K562 (cell line): ENCODE results near the gene DNAJB12. TPM values are rescaled to one million over a fixed set of nuclear protein-coding genes. Genes with fewer than 3 reads are reported as not detected.

Experiments used
- ADNP ChIP-seq: fragments of 200-800 bp; sonication (Bioruptor generic); IDR thresholded peaks from 2 replicates; pipeline ENCODE4 v1.6.1; 2016; ENCODE audit warnings: missing genetic modification characterization, missing compliant biosample characterization
- CXXC5 ChIP-seq: fragments of 250-450 bp; sonication (Bioruptor Pico); IDR thresholded peaks from 2 replicates; pipeline ENCODE4 v1.8.0; 2022; ENCODE audit warnings: inconsistent platforms, mild to moderate bottlenecking, moderate library complexity
- DNMT1 ChIP-seq: fragments of 450-650 bp; IDR thresholded peaks from 2 replicates; pipeline ENCODE4 v1.6.1; 2016; ENCODE audit warnings: antibody characterized with exemption, mild to moderate bottlenecking
- EWSR1 ChIP-seq: fragments of 450-650 bp; IDR thresholded peaks from 2 replicates; pipeline ENCODE4 v1.6.1; 2018; ENCODE audit warnings: borderline replicate concordance, mild to moderate bottlenecking, low read depth, moderate library complexity; ENCODE audit not compliant: partially characterized antibody
- FIP1L1 ChIP-seq: fragments of 200-400 bp; formaldehyde crosslinking; IDR thresholded peaks from 2 replicates; pipeline ENCODE4 v1.6.1; 2018; ENCODE audit warnings: mild to moderate bottlenecking, low read depth, low read length; ENCODE audit not compliant: poor library complexity, severe bottlenecking
- FOSL1 ChIP-seq: fragments of 200-800 bp; sonication (Bioruptor generic); conservative IDR thresholded peaks from 2 replicates; pipeline ENCODE4 v1.6.1; 2016; ENCODE audit warnings: missing genetic modification characterization, missing compliant biosample characterization
- GABPA ChIP-seq: fragments of 200-800 bp; sonication (Bioruptor generic); conservative IDR thresholded peaks from 2 replicates; pipeline ENCODE4 v1.6.1; 2016; ENCODE audit warnings: low read depth, missing genetic modification characterization, missing compliant biosample characterization
- HEY1 ChIP-seq: fragments of 250-450 bp; sonication (Bioruptor Pico); IDR thresholded peaks from 2 replicates; pipeline ENCODE4 v1.5.0; 2020; ENCODE audit warnings: mild to moderate bottlenecking, moderate library complexity, borderline replicate concordance
- HMGN3 ChIP-seq: IDR thresholded peaks from 2 replicates; pipeline ENCODE4 v1.6.1; 2011; ENCODE audit warnings: borderline replicate concordance, low read depth, mild to moderate bottlenecking, mixed read lengths, low read length; ENCODE audit not compliant: insufficient read length; ENCODE audit errors: extremely low read depth
- HNRNPUL1 ChIP-seq: fragments of 200-400 bp; formaldehyde crosslinking; IDR thresholded peaks from 2 replicates; pipeline ENCODE4 v1.6.1; 2017; ENCODE audit warnings: low read length
- IRF2 ChIP-seq: sonication (generic); formaldehyde crosslinking; IDR thresholded peaks from 2 replicates; pipeline ENCODE4 v1.8.1; 2022; ENCODE audit warnings: mild to moderate bottlenecking, missing genetic modification reagents
- KAT8 ChIP-seq: fragments of 450-650 bp; IDR thresholded peaks from 2 replicates; pipeline ENCODE4 v1.6.1; 2016; ENCODE audit warnings: low read depth, mild to moderate bottlenecking
- KLF13 ChIP-seq: fragments of 450-650 bp; IDR thresholded peaks from 2 replicates; pipeline ENCODE4 v1.6.1; 2016; ENCODE audit warnings: missing genetic modification characterization, low read depth, mild to moderate bottlenecking, missing compliant biosample characterization, moderate library complexity, borderline replicate concordance
- LCOR ChIP-seq: sonication (generic); formaldehyde crosslinking; IDR thresholded peaks from 2 replicates; pipeline ENCODE4 v1.8.0; 2022; ENCODE audit warnings: mild to moderate bottlenecking, missing genetic modification reagents
- MCM7 ChIP-seq, 2 experiments: fragments of 450-650 bp; IDR thresholded peaks; 2 replicates each; pipeline ENCODE4 v1.6.1; 2016 to 2018
- MXI1 ChIP-seq: IDR thresholded peaks from 2 replicates; pipeline ENCODE4 v1.6.1; 2011; ENCODE audit warnings: low read depth, mild to moderate bottlenecking, improper control_type of control experiment, low read length
- NCOA6 ChIP-seq: fragments of 450-650 bp; IDR thresholded peaks from 2 replicates; pipeline ENCODE4 v1.6.1; 2017; ENCODE audit warnings: mild to moderate bottlenecking
- RBM15 ChIP-seq: fragments of 200-400 bp; formaldehyde crosslinking; IDR thresholded peaks from 2 replicates; pipeline ENCODE4 v1.6.1; 2018; ENCODE audit warnings: mild to moderate bottlenecking, low read length, moderate library complexity; ENCODE audit not compliant: insufficient read depth
- RBM25 ChIP-seq: fragments of 200-400 bp; formaldehyde crosslinking; IDR thresholded peaks from 2 replicates; pipeline ENCODE4 v1.6.1; 2018; ENCODE audit warnings: low read length, low read depth, moderate library complexity; ENCODE audit not compliant: severe bottlenecking
- SIRT6 ChIP-seq: IDR thresholded peaks from one replicate; pipeline ENCODE4 v1.6.1; 2012; ENCODE audit warnings: low read depth, mild to moderate bottlenecking, control low read depth, inconsistent platforms, low read length, moderate library complexity
- TAF7 ChIP-seq: fragments of 450-650 bp; IDR thresholded peaks from 2 replicates; pipeline ENCODE4 v1.6.1; 2016; ENCODE audit warnings: missing genetic modification characterization, missing compliant biosample characterization
- ZEB2 ChIP-seq: fragments of 450-650 bp; IDR thresholded peaks from 2 replicates; pipeline ENCODE4 v1.6.1; 2016
- ZNF197 ChIP-seq: fragments of 200-800 bp; sonication (Bioruptor generic); IDR thresholded peaks from 2 replicates; pipeline ENCODE4 v1.6.1; 2016; ENCODE audit warnings: low read depth, missing genetic modification characterization, missing compliant biosample characterization
- ZNF3 ChIP-seq: fragments of 250-450 bp; sonication (Bioruptor Pico); IDR thresholded peaks from 2 replicates; pipeline ENCODE4 v1.5.0; 2021; ENCODE audit warnings: mild to moderate bottlenecking, moderate library complexity
- ZNF444 ChIP-seq: fragments of 250-450 bp; sonication (Bioruptor Pico); IDR thresholded peaks from 2 replicates; pipeline ENCODE4 v1.4.0; 2020; ENCODE audit warnings: mild to moderate bottlenecking, moderate library complexity
- ZNF699 ChIP-seq: fragments of 250-450 bp; sonication (Bioruptor Pico); IDR thresholded peaks from 2 replicates; pipeline ENCODE4 v1.8.0; 2021; ENCODE audit warnings: mild to moderate bottlenecking, moderate library complexity; ENCODE audit not compliant: insufficient replicate concordance
- polyA plus RNA-seq, 8 experiments: library from polyadenylated mRNA; depleted of rRNA in 4 of 8; stranded (reverse) in 5 of 8; unstranded in 3 of 8; fragments of >200 nt; fragmentation: Nextera tagmentation in 2 of 8; fragmentation: Illumina TruSeq in 1 of 8; extraction: Ambion mirVana in 2 of 8; extraction: Trizol in 1 of 8; gene quantifications; 2 replicates each; pipeline versions ENCODE4 v1.2.1 to v1.2.3, GENCODE V29; 2011 to 2014; ENCODE audit warnings: inconsistent platforms in 1 of 8, missing spikeins in 1 of 8
- total RNA-seq, 7 experiments: library from RNA; depleted of rRNA in 6 of 7; stranded (reverse); fragments of >200 nt in 6 of 7; fragmentation: Illumina TruSeq in 2 of 7; extraction: Trizol in 2 of 7; gene quantifications; 2 replicates each; pipeline versions ENCODE4 v1.2.1 to v1.2.3, GENCODE V29; 2011 to 2021; ENCODE audit warnings: low replicate concordance in 1 of 7
- TF ChIP-seq, protein P1 (sequence below): fragments of 250-450 bp; sonication (Bioruptor Pico); IDR thresholded peaks from 2 replicates; pipeline ENCODE4 v1.4.0; 2020
- TF ChIP-seq, protein P2 (sequence below): fragments of 450-650 bp; IDR thresholded peaks from 2 replicates; pipeline ENCODE4 v1.6.1; 2016; ENCODE audit warnings: borderline replicate concordance

DNAJB12 gene
- total and polyA plus RNA-seq, 9 of the 15 experiments (the other 6 are each of a cell fraction or from before 2014, with no cell fraction given), result 3.5 to 31.5 (median 20.3) TPM

DNA sequence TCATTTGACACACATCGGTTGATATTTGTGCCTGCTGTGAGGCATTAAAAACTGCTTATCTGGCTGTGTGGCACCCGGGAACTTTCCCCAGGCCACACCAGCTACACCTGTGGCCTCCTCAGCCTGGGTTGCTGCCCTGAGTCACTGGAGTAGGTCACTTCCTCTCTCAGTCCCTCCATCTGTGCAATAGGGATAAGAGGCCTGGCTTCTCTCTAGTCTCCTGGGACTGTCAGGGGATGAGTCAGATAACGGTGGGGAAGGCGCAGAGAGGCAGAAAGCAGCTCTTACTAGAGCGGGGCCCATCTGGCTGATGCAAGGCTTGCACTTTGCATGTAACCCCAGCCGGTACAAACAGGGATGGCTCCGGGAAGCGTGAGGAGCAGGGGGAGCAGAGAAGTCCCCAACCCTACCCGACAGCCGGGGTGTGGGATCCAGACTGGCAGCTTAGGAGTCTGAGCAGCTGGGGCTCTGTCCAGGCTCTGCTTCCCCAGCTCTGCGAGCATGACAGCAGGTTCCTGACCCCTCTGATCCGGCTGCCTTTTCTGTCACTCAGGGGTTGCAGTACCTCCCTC, 34.0 kb downstream of the DNAJB12 start (continued):
- TF ChIP-seq ZNF197 (CRISPR knock-in tag) (peak; percentile 97), HEY1 (peak; percentile 79; the same call in 1 of the 2 replicates), NCOA6 (no peak), HMGN3 (peak; percentile 90), IRF2 (CRISPR knock-in tag) (no peak), SIRT6 (no peak), ZNF444 (CRISPR knock-in tag) (no peak), RBM25 (peak; percentile 59), ZNF699 (CRISPR knock-in tag) (no peak), FIP1L1 (no peak), RBM15 (no peak), GABPA (tag) (peak; percentile 94), FOSL1 (tag) (peak; percentile 100), ZEB2 (peak; percentile 99), CXXC5 (CRISPR knock-in tag) (peak; percentile 90), ZNF3 (no peak), MCM7 (IDR thresholded peaks at IDR 0.05) (no peak), LCOR (CRISPR knock-in tag) (peak; percentile 99), DNMT1 (no peak), MXI1 (peak; percentile 48; the same call in 1 of the 2 replicates), KAT8 (no peak), EWSR1 (no peak), TAF7 (peak; percentile 30; the same call in 1 of the 2 replicates), KLF13 (no peak), ADNP (tag) (no peak), HNRNPUL1 (no peak)
- TF ChIP-seq, protein P1, sequence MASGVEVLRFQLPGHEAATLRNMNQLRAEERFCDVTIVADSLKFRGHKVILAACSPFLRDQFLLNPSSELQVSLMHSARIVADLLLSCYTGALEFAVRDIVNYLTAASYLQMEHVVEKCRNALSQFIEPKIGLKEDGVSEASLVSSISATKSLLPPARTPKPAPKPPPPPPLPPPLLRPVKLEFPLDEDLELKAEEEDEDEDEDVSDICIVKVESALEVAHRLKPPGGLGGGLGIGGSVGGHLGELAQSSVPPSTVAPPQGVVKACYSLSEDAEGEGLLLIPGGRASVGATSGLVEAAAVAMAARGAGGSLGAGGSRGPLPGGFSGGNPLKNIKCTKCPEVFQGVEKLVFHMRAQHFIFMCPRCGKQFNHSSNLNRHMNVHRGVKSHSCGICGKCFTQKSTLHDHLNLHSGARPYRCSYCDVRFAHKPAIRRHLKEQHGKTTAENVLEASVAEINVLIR (CRISPR knock-in tag), result peak; percentile 68
- TF ChIP-seq, protein P2, sequence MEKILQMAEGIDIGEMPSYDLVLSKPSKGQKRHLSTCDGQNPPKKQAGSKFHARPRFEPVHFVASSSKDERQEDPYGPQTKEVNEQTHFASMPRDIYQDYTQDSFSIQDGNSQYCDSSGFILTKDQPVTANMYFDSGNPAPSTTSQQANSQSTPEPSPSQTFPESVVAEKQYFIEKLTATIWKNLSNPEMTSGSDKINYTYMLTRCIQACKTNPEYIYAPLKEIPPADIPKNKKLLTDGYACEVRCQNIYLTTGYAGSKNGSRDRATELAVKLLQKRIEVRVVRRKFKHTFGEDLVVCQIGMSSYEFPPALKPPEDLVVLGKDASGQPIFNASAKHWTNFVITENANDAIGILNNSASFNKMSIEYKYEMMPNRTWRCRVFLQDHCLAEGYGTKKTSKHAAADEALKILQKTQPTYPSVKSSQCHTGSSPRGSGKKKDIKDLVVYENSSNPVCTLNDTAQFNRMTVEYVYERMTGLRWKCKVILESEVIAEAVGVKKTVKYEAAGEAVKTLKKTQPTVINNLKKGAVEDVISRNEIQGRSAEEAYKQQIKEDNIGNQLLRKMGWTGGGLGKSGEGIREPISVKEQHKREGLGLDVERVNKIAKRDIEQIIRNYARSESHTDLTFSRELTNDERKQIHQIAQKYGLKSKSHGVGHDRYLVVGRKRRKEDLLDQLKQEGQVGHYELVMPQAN, result no peak; the same call in 1 of the 2 replicates
